Stimulated activated CD8-positive, alpha-beta memory T cell treated with anti-CD3 and anti-CD28 coated beads, Interleukin-2, amount 100 ng/mL, for 1 hour (primary cell): ENCODE measurements around the gene PAX3.

Experiments
- DNase-seq, 2 donors: peaks; one replicate each; pipeline ENCODE4 v3.0.0-alpha.2; 2020; ENCODE audit warnings: low read depth in 2 of 2

Gene PAX3

GRCh38 chr2:222270396-222270795 is 28.4 kb downstream of the PAX3 start:
- DNase-seq, result no peak

- DNase-seq, result no peak
These were observed 29.7 kb downstream of the PAX3 start for GRCh38 chr2:222269132-222269531.

- DNase-seq, result no peak
These were observed 30.3 kb downstream of the PAX3 start for GRCh38 chr2:222268311-222268990.

- no peak for DNase-seq
These were observed 33.9 kb downstream of the PAX3 start for GRCh38 chr2:222264791-222265320.

- DNase-seq, result no peak
These were observed 37.3 kb downstream of the PAX3 start for GRCh38 chr2:222261504-222261903.

- DNase-seq, result no peak
These were observed 41.2 kb downstream of the PAX3 start for GRCh38 chr2:222257645-222258044.

- DNase-seq, result no peak
These were observed 42.5 kb downstream of the PAX3 start for GRCh38 chr2:222256250-222256649.

GRCh38 chr2:222255090-222255489 is 43.7 kb downstream of the PAX3 start:
- DNase-seq, result no peak

GRCh38 chr2:222250313-222250712 is 48.5 kb downstream of the PAX3 start:
- DNase-seq, result no peak

- no peak for DNase-seq
These were observed 49.4 kb downstream of the PAX3 start for GRCh38 chr2:222249444-222249843.

GRCh38 chr2:222248818-222249217 is 50.0 kb downstream of the PAX3 start:
- no peak for DNase-seq

- no peak for DNase-seq
These were observed 50.5 kb downstream of the PAX3 start for GRCh38 chr2:222248256-222248655.

GRCh38 chr2:222242532-222242931 is 56.3 kb downstream of the PAX3 start:
- no peak for DNase-seq

- no peak for DNase-seq
These were observed 57.5 kb downstream of the PAX3 start for GRCh38 chr2:222241128-222241870.

GRCh38 chr2:222240676-222241049 is 58.1 kb downstream of the PAX3 start:
- no peak for DNase-seq

GRCh38 chr2:222239945-222240675 is 58.7 kb downstream of the PAX3 start:
- no peak for DNase-seq

GRCh38 chr2:222239091-222239490 is 59.7 kb downstream of the PAX3 start:
- no peak for DNase-seq

GRCh38 chr2:222238072-222238471 is 60.7 kb downstream of the PAX3 start:
- no peak for DNase-seq

- no peak for DNase-seq
These were observed 66.0 kb downstream of the PAX3 start for GRCh38 chr2:222232839-222233238.

- no peak for DNase-seq
These were observed 66.4 kb downstream of the PAX3 start for GRCh38 chr2:222232372-222232771.

- DNase-seq, result no peak
These were observed 70.7 kb downstream of the PAX3 start for GRCh38 chr2:222228054-222228453.

- DNase-seq, result no peak
These were observed 80.0 kb downstream of the PAX3 start for GRCh38 chr2:222218786-222219185.

- DNase-seq, result no peak
These were observed 81.1 kb downstream of the PAX3 start for GRCh38 chr2:222217712-222218111.
